Liver (tissue), 3 donors: ENCODE data around the gene STXBP6.

Source experiments
- GABPA ChIP-seq, 2 donors: IDR thresholded peaks in 1 of 2; conservative IDR thresholded peaks in 1 of 2; 2 replicates each; pipeline ENCODE4 v1.6.1; 2016; ENCODE audit warnings: antibody characterized with exemption in 2 of 2, mild to moderate bottlenecking in 1 of 2, moderate library complexity in 1 of 2
- JUND ChIP-seq, 2 donors: IDR thresholded peaks; 2 replicates each; pipeline ENCODE4 v1.6.1; 2016; ENCODE audit warnings: antibody characterized with exemption in 2 of 2
- NR2F2 ChIP-seq: IDR thresholded peaks from 2 replicates; pipeline ENCODE4 v1.6.1; 2016; ENCODE audit warnings: antibody characterized with exemption
- RAD21 ChIP-seq, 2 donors: IDR thresholded peaks; 2 replicates each; pipeline ENCODE4 v1.6.1; 2016; ENCODE audit warnings: antibody characterized with exemption in 2 of 2, mild to moderate bottlenecking in 2 of 2
- RXRA ChIP-seq, 2 donors: IDR thresholded peaks; 2 replicates each; pipeline ENCODE4 v1.6.1; 2017 to 2018; ENCODE audit warnings: antibody characterized with exemption in 2 of 2, mild to moderate bottlenecking in 1 of 2
- SP1 ChIP-seq: IDR thresholded peaks from 2 replicates; pipeline ENCODE4 v1.6.1; 2018; ENCODE audit warnings: antibody characterized with exemption, mild to moderate bottlenecking
- YY1 ChIP-seq: IDR thresholded peaks from 2 replicates; pipeline ENCODE4 v1.6.1; 2016; ENCODE audit warnings: antibody characterized with exemption, mild to moderate bottlenecking
- TF ChIP-seq, protein P1 (sequence below): fragments of 150-350 bp; IDR thresholded peaks from 2 replicates; pipeline ENCODE4 v1.5.1; 2017; ENCODE audit warnings: improper control_type of control experiment, low read depth, low read length; ENCODE audit not compliant: missing input control
- TF ChIP-seq, protein P2 (sequence below): IDR thresholded peaks from 2 replicates; pipeline ENCODE4 v1.6.1; 2016; ENCODE audit warnings: antibody characterized with exemption, mild to moderate bottlenecking
- TF ChIP-seq, protein P3 (sequence below): IDR thresholded peaks from 2 replicates; pipeline ENCODE4 v1.6.1; 2016; ENCODE audit warnings: antibody characterized with exemption
- TF ChIP-seq, protein P4 (sequence below): IDR thresholded peaks from 2 replicates; pipeline ENCODE4 v1.6.1; 2016; ENCODE audit warnings: antibody characterized with exemption
- TF ChIP-seq, protein P5 (sequence below): IDR thresholded peaks from 2 replicates; pipeline ENCODE4 v1.6.1; 2016; ENCODE audit warnings: antibody characterized with exemption
- donor health status: healthy.
- donor health status: healthy.

DNA sequence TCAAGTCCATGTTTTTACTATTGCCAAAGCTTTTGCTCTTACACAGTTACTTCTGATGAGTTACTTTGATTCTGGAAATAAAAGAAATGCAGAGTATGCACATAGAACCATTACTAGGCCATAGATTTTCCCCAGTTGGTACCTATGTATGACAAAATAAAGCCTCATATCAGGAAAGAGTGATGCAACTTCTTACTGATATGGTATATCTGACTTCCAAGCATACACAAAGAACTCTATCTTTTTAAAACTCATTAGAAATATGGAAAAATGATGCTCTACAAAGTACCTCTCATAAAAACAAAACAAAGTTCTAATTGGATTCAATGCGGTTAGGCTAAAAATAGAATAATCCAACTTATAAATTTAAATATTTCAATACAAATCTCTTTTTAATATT, 92.1 kb downstream of the STXBP6 start:
- TF ChIP-seq, protein P1, sequence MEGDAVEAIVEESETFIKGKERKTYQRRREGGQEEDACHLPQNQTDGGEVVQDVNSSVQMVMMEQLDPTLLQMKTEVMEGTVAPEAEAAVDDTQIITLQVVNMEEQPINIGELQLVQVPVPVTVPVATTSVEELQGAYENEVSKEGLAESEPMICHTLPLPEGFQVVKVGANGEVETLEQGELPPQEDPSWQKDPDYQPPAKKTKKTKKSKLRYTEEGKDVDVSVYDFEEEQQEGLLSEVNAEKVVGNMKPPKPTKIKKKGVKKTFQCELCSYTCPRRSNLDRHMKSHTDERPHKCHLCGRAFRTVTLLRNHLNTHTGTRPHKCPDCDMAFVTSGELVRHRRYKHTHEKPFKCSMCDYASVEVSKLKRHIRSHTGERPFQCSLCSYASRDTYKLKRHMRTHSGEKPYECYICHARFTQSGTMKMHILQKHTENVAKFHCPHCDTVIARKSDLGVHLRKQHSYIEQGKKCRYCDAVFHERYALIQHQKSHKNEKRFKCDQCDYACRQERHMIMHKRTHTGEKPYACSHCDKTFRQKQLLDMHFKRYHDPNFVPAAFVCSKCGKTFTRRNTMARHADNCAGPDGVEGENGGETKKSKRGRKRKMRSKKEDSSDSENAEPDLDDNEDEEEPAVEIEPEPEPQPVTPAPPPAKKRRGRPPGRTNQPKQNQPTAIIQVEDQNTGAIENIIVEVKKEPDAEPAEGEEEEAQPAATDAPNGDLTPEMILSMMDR = no peak
- TF ChIP-seq, protein P2, sequence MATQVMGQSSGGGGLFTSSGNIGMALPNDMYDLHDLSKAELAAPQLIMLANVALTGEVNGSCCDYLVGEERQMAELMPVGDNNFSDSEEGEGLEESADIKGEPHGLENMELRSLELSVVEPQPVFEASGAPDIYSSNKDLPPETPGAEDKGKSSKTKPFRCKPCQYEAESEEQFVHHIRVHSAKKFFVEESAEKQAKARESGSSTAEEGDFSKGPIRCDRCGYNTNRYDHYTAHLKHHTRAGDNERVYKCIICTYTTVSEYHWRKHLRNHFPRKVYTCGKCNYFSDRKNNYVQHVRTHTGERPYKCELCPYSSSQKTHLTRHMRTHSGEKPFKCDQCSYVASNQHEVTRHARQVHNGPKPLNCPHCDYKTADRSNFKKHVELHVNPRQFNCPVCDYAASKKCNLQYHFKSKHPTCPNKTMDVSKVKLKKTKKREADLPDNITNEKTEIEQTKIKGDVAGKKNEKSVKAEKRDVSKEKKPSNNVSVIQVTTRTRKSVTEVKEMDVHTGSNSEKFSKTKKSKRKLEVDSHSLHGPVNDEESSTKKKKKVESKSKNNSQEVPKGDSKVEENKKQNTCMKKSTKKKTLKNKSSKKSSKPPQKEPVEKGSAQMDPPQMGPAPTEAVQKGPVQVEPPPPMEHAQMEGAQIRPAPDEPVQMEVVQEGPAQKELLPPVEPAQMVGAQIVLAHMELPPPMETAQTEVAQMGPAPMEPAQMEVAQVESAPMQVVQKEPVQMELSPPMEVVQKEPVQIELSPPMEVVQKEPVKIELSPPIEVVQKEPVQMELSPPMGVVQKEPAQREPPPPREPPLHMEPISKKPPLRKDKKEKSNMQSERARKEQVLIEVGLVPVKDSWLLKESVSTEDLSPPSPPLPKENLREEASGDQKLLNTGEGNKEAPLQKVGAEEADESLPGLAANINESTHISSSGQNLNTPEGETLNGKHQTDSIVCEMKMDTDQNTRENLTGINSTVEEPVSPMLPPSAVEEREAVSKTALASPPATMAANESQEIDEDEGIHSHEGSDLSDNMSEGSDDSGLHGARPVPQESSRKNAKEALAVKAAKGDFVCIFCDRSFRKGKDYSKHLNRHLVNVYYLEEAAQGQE = no peak
- no peak for TF ChIP-seq RAD21 (IDR thresholded peaks at IDR 0.05)
- TF ChIP-seq, protein P3, sequence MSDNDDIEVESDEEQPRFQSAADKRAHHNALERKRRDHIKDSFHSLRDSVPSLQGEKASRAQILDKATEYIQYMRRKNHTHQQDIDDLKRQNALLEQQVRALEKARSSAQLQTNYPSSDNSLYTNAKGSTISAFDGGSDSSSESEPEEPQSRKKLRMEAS = no peak
- no peak for TF ChIP-seq RXRA (IDR thresholded peaks at IDR 0.05)
- TF ChIP-seq, protein P4, sequence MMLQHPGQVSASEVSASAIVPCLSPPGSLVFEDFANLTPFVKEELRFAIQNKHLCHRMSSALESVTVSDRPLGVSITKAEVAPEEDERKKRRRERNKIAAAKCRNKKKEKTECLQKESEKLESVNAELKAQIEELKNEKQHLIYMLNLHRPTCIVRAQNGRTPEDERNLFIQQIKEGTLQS = no peak
- TF ChIP-seq GABPA (IDR thresholded peaks at IDR 0.05 in 1 of 2, conservative IDR thresholded peaks at IDR 0.05 in 1 of 2) = no peak
- TF ChIP-seq, protein P5, sequence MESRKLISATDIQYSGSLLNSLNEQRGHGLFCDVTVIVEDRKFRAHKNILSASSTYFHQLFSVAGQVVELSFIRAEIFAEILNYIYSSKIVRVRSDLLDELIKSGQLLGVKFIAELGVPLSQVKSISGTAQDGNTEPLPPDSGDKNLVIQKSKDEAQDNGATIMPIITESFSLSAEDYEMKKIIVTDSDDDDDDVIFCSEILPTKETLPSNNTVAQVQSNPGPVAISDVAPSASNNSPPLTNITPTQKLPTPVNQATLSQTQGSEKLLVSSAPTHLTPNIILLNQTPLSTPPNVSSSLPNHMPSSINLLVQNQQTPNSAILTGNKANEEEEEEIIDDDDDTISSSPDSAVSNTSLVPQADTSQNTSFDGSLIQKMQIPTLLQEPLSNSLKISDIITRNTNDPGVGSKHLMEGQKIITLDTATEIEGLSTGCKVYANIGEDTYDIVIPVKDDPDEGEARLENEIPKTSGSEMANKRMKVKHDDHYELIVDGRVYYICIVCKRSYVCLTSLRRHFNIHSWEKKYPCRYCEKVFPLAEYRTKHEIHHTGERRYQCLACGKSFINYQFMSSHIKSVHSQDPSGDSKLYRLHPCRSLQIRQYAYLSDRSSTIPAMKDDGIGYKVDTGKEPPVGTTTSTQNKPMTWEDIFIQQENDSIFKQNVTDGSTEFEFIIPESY = no peak
- no peak for TF ChIP-seq YY1
- no peak for TF ChIP-seq JUND (IDR thresholded peaks at IDR 0.05)
- TF ChIP-seq SP1 = no peak
- no peak for TF ChIP-seq NR2F2
